Left ventricle myocardium superior (tissue), 1 donor: ENCODE data around the gene PTAFR. TPM values are rescaled to one million over a fixed set of nuclear protein-coding genes. Genes with fewer than 3 reads are reported as not detected.

Experiments
- ATAC-seq: fragments of 200-7000 bp; cut with Tn5 transposase; one replicate; pipeline ENCODE4 v1.9.1; 2020; ENCODE audit warnings: mild to moderate bottlenecking, moderate library complexity
- DNase-seq: peaks from one replicate; pipeline ENCODE4 v3.0.0-alpha.2; 2020
- intact Hi-C: fragments of 100-400 bp; cut with micrococcal nuclease; formaldehyde crosslinking; loops from one replicate; pipeline ENCODE4 v1.11.0; 2022
- total RNA-seq: library from RNA; stranded (reverse); fragmentation: NEBNext Ultra II Directional; extraction: Animal tissue kit (Norgen Biotek cat#: 25700); gene quantifications from one replicate; pipeline ENCODE4 v1.2.1, GENCODE V29; 2021
- donor health status: DM: no; HTN: yes; CAD: no; lungs with severe emphysema.

PTAFR gene
- total RNA-seq, 1 donor from 2014 or later, result 2.2 TPM

- no peak for DNase-seq
These were observed 47.3 kb downstream of the PTAFR start for GRCh38 chr1:28129150-28129549.

DNA sequence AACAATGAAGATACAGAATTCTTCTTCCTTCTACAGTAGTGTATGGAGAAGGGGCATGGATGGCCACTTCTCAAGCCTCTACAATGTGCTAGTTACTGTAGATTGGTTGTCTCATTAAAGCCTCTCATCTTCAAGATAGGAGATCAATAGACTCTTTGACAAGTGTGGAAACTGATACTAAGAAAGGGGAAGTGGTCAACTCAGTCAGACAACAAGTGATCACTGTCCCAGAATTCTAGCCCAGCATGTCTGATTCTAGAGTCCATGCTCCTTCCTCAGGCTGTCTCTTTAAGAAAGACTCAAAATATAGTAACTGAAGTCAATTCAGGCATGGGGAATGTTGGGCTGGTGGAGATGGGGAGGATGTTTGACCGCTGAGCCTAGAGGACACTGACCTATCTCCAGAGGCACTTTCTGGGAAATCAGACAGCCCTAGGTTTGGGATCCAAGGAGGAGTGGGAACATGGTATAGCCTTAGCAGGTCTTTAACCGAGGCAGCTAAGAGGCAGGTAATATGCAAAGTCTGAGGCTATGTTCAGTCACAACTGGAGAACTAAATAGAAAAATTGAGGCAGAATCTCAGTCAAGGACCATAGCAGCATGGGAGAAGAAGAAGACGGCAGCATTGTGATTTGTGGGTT lies 48.8 kb downstream of the PTAFR start:
- intact Hi-C loops, result no loop called here
- ATAC-seq, result no peak

More at GRCh38 chr1:28129150-28129549, 47.3 kb downstream of the PTAFR start:
- no peak for ATAC-seq
- intact Hi-C loops, result no loop called here

GRCh38 chr1:28126783-28127490 lies 49.6 kb downstream of the PTAFR start:
- peak; percentile 39 for ATAC-seq

More for the DNA sequence above, 48.8 kb downstream of the PTAFR start:
- no peak for DNase-seq

DNA sequence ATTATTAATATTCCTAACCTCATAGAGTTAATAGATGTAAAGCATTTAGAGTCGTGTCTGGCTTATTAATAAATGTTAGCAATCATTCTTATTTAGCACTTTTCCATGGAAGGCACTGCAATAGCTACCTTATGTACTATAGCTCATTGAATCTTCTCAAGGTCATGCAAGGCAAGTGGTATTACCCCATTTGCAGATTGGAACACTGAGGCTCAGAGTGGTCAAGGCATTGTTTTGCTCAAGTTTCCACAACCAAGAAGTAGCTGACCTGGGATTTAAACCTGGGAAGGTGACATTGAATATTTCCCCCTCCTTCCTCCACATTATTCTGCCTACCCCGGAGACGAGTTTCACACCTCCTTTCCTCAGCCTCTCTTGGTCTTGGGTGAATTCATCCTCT lies 50.3 kb downstream of the PTAFR start:
- DNase-seq, result no peak
- ATAC-seq, result no peak
- intact Hi-C loops, result no loop called here

More at GRCh38 chr1:28126783-28127490, 49.6 kb downstream of the PTAFR start:
- intact Hi-C loops, result no loop called here
- DNase-seq, result no peak

- DNase-seq, result no peak
- ATAC-seq, result peak; percentile 14
- intact Hi-C loops, result no loop called here
These were observed 53.0 kb downstream of the PTAFR start for GRCh38 chr1:28123461-28123961.

GRCh38 chr1:28122183-28122582 lies 54.3 kb downstream of the PTAFR start:
- DNase-seq (no peak), ATAC-seq (no peak)
- intact Hi-C loops, result no loop called here

- intact Hi-C loops, result no loop called here
- DNase-seq (no peak), ATAC-seq (no peak)
These were observed 56.9 kb downstream of the PTAFR start for GRCh38 chr1:28119556-28119955.

DNA sequence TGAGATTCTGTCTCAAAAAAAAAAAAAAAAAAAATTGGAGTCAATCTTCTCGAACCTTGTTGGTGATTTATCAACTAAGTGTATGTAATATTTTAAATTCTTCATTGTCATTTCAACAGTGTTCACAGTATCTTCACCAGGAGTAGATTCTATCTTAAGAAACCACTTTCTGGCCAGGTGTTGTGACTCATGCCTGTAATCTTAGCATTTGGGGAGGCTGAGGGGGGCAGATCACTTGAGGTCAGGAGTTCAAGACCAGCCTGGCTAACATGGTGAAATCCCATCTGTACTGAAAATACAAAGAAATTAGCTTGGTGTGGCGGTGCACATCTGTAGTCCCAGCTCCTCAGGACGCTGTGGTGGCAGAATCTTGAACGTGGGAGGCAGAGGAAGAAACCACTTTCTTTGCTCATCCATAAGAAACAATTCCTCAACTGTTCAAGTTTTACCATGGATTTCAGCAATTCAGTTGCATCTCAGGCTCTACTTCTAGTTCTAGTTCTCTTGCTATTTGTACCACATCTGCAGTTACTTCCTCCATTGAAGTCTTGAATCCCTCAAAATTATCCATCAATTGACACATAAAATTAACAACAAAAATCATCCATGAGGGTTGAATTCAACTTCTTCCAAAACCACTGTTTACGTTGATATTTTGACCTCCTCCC lies 57.7 kb downstream of the PTAFR start:
- ATAC-seq (no peak), DNase-seq (no peak)
- intact Hi-C loops, result no loop called here

DNA sequence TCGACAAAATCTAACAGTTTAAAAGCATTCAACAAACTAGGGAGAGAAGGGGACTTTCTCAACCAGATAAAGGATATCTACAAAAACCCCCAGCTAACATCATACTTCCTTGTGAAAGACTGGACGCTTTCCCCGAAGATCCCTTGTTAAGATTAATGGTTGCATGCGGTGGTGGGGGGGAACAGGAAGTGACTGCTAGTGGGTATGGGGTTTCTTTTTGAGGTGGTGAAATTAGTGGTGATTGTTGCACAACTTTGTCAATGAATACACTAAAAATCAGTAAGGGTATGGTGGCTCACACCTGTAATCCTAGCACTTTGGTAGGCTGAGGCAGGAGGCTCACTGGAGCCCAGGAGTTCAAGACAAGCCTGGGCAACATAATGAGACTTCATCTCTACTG lies 61.2 kb downstream of the PTAFR start:
- DNase-seq (no peak), ATAC-seq (peak; percentile 23)
- intact Hi-C loops, result no loop called here

DNA sequence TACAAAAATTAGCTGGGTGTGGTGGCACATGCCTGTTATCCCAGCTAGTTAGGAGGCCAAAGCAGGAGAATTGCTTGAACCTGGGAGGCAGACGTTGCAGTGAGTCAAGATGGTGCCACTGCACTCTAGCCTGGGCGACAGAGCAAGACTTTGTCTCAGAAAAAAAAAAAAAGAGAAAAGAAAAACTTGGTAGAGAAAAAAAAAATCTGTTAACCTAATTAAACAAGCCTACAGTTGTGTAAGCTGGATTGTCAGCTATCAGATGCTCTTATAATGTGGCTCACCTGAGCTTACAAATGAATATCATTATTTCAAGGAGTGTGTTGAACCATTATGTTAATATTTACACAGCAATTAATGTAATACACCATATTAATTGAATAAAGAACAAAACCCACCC lies 61.6 kb downstream of the PTAFR start:
- DNase-seq, result no peak
- intact Hi-C loops, result no loop called here
- ATAC-seq, result no peak

DNA sequence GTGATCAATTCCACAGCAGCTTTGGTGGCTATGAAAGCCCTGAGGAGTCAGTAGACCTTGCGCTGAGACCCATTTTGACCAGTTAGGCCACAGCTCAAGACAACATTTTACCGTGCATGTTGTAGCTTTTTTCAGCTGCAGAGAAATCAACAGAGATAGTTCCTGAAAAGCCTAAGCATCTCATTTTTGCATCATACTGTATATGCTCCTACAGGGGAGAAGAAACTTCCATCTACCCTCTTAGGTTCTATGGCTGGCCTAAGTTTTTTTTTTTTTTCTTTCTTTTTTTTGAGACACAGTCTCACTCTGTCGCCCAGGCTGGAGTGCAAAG lies 63.3 kb downstream of the PTAFR start:
- DNase-seq (no peak), ATAC-seq (no peak)
- intact Hi-C loops, result no loop called here

DNA sequence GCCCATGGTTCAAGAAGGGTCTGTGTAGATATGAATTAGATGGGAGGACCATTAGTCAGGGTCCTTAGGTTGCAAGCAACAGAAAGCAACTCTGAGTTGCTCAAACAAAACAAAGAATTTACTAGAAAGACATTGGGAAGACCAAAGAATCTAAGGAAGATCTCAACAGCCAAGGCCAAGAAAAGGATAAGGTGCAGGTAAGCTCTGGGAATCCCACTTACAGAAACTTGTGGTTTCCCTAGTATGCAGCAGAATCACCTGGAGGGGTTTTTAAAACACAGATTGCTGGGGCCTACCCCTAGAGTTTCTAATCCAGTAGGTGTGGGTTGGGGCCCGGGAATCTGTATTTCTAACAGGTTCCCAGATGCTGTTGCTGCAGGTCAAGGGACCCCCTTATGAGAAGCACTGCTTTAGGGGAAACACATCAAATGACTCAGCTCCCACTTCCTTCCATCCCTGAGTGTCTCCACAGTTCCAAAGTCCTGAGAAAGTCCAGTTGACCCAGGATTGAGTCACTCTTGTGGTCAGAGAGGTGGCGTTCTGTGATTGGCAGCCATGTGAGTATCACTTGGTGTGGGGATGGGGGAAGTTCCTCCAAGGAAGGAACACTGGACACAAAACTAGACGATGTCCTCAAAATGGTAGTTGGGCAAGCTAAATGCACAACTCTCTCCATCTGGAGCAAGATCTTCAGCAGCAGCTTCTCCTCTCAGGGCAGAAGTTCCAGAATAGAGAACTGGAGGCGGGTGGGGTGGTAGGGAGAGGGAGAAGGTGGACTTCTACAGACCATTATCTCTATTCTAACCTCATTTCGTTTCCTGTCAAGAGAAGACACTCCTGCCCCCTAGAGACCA lies 63.9 kb downstream of the PTAFR start:
- intact Hi-C loops, result no loop called here
- ATAC-seq, result peak; percentile 54
- no peak for DNase-seq

DNA sequence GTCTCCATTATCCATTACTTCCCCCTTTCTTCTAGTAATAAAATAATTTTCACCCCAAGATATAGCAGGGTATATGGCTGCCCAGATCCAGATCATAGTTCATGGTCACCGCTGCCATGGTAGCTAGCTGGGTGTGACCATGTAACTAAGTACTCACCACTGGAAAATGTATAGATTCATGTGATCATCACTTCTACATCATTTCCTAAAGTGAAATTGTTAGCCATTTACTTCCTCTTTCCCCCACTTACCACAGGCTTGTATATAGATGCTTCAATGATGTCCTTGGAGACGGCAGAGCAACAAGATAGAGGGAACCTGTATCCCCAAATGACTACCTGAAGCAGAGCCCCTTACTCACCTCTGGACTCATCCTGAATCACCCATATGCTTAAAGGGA lies 65.3 kb downstream of the PTAFR start:
- intact Hi-C loops, result no loop called here
- ATAC-seq, result no peak
- no peak for DNase-seq

GRCh38 chr1:28110555-28110954 lies 65.9 kb downstream of the PTAFR start:
- DNase-seq, result no peak
- no peak for ATAC-seq
- intact Hi-C loops, result no loop called here

- intact Hi-C loops, result no loop called here
- DNase-seq, result no peak
- ATAC-seq, result no peak
These were observed 66.9 kb downstream of the PTAFR start for GRCh38 chr1:28109639-28110038.

GRCh38 chr1:28108001-28108400 lies 68.5 kb downstream of the PTAFR start:
- intact Hi-C loops, result no loop called here
- ATAC-seq (no peak), DNase-seq (no peak)

GRCh38 chr1:28104866-28105467 lies 71.5 kb downstream of the PTAFR start:
- ATAC-seq (peak; percentile 72), DNase-seq (no peak)
- intact Hi-C loops, result no loop called here

GRCh38 chr1:28102189-28102588 lies 74.3 kb downstream of the PTAFR start:
- intact Hi-C loops, result no loop called here
- DNase-seq (no peak), ATAC-seq (no peak)
